ENCODE measurements around the gene ABCG4. TPM values are rescaled to one million over a fixed set of nuclear protein-coding genes. Genes with fewer than 3 reads are reported as not detected.

The ABCG4 gene
- total and polyA plus RNA-seq, 8 donors, result 0.06 to 0.37 (median 0.10) TPM; not detected in 5

DNA sequence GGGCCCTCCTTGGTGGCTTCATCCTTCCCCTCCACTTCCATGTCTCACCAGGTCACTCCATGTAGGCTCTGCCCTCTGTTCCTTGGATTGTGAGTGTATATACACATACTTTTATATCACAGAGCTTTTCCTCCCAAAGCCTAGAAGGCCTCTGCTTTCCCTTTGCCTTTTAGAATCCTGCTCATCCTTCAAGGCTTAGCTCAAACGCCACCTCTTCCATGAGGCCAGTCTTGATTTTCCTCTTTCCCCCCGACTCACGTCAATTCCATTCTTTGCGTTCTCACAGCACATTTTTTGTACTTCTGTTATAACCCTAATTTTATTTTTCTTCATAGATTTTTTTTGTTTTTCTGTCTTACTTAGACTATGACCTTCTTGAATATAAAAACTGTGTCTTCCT is 3.8 kb downstream of the ABCG4 start:
- Histone ChIP-seq H3K9me3 (no peaks in the 10 kb centered on the region), H3K27ac (no peak overlapping the region), H3K27me3 (peaks cover 0 to 41% (median 18%) of the 10 kb centered on the region in 3 donors), H3K4me1 (peaks cover 12 to 23% (median 20%) of the 10 kb centered on the region in 4 donors), H3K4me3 (no peak overlapping the region), H3K36me3 (no peaks in the 10 kb centered on the region)
- no peak for DNase-seq
- intact Hi-C loops (cut with DNase I; ENCODE audit: low total_unique reads), result no loop called here
- TF ChIP-seq POLR2AphosphoS5 (IDR thresholded peaks at IDR 0.05), result no peak
- TF ChIP-seq EP300 (IDR thresholded peaks at IDR 0.05), result no peak
- TF ChIP-seq POLR2A (IDR thresholded peaks at IDR 0.05), result no peak
- TF ChIP-seq, protein P1, sequence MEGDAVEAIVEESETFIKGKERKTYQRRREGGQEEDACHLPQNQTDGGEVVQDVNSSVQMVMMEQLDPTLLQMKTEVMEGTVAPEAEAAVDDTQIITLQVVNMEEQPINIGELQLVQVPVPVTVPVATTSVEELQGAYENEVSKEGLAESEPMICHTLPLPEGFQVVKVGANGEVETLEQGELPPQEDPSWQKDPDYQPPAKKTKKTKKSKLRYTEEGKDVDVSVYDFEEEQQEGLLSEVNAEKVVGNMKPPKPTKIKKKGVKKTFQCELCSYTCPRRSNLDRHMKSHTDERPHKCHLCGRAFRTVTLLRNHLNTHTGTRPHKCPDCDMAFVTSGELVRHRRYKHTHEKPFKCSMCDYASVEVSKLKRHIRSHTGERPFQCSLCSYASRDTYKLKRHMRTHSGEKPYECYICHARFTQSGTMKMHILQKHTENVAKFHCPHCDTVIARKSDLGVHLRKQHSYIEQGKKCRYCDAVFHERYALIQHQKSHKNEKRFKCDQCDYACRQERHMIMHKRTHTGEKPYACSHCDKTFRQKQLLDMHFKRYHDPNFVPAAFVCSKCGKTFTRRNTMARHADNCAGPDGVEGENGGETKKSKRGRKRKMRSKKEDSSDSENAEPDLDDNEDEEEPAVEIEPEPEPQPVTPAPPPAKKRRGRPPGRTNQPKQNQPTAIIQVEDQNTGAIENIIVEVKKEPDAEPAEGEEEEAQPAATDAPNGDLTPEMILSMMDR (IDR thresholded peaks at IDR 0.05), result no peak
- 87 to 92% (median 90%) methylated on average over 4 of the region's 4 CpGs for WGBS, 5 donors

DNA sequence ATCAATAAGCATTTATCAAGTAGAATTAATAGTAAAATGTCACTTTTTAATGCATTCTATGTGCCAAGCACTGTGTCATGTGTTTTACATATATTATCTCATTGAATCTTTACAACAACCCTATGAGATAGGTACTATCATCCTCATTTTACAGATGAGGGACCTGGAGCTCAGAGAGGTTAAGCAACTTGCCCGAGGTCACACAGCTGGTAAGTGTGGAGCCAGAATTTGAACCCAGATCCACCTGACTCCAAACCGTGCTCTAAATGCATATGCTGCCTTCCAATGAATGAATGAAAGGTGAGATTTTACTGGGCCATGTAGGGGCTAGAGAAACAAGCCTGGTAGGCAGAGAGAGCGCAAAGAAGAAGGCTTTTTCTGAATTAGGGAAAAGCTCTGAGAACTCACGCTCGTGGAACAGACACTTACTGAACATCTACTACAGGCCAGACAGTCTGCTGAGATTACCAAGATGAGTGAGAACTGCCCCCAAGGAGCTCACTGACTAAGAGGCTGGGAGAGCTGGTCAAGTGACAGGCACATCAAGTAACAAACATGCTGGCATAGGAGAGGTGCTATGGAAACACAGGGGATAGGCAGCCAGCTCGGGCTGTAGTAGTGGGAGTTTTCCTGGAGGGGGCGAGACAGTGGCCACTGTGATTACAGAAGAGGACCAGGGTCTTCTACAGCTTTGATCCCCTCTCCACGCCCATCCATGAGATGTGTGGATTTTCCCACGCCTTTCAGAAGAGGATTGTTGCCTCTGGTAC is 4.4 kb downstream of the ABCG4 start:
- no peak overlapping the region for H3K27ac ChIP-seq
- WGBS, 5 donors, result 74 to 87% (median 80%) methylated on average over 5 to 9 of the region's 9 CpGs
- peaks cover 0 to 35% (median 18%) of the 10 kb centered on the region in 3 donors for H3K27me3 ChIP-seq
- TF ChIP-seq EP300 (IDR thresholded peaks at IDR 0.05) (no peak), POLR2A (IDR thresholded peaks at IDR 0.05) (no peak), POLR2AphosphoS5 (IDR thresholded peaks at IDR 0.05) (no peak)
- no peaks in the 10 kb centered on the region for H3K9me3 ChIP-seq
- DNase-seq, result no peak
- H3K4me3 ChIP-seq, result no peak overlapping the region
- H3K4me1 ChIP-seq, result peaks cover 12 to 23% (median 20%) of the 10 kb centered on the region in 4 donors
- H3K36me3 ChIP-seq, result no peaks in the 10 kb centered on the region
- intact Hi-C loops (cut with DNase I; ENCODE audit: low total_unique reads), result no loop called here

DNA sequence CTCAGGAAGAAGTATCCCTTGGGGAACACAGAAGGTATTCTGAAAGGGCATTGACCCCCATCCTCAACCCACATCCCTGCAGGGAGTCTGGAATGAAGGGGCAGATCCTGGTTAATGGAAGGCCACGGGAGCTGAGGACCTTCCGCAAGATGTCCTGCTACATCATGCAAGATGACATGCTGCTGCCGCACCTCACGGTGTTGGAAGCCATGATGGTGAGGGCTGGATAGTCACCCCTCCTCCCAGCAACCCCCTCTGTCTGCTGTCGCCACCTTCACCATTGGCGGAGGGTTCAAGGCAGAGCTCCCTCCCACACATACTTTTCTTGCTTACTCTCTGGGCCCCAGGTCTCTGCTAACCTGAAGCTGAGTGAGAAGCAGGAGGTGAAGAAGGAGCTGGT is 5.3 kb downstream of the ABCG4 start:
- Histone ChIP-seq H3K4me3 (no peak overlapping the region), H3K27me3 (peaks cover 0 to 26% (median 9%) of the 10 kb centered on the region in 3 donors), H3K27ac (no peak overlapping the region), H3K9me3 (no peaks in the 10 kb centered on the region), H3K36me3 (no peaks in the 10 kb centered on the region), H3K4me1 (peaks cover 6 to 16% (median 11%) of the 10 kb centered on the region in 4 donors)
- 82 to 92% (median 91%) methylated on average over 4 to 6 of the region's 6 CpGs for WGBS, 5 donors
- no peak for DNase-seq
- TF ChIP-seq POLR2A (IDR thresholded peaks at IDR 0.05) (no peak), POLR2AphosphoS5 (IDR thresholded peaks at IDR 0.05) (no peak), EP300 (IDR thresholded peaks at IDR 0.05) (no peak)
- TF ChIP-seq, protein P1 (IDR thresholded peaks at IDR 0.05), result no peak
- intact Hi-C loops (cut with DNase I; ENCODE audit: low total_unique reads), result no loop called here

DNA sequence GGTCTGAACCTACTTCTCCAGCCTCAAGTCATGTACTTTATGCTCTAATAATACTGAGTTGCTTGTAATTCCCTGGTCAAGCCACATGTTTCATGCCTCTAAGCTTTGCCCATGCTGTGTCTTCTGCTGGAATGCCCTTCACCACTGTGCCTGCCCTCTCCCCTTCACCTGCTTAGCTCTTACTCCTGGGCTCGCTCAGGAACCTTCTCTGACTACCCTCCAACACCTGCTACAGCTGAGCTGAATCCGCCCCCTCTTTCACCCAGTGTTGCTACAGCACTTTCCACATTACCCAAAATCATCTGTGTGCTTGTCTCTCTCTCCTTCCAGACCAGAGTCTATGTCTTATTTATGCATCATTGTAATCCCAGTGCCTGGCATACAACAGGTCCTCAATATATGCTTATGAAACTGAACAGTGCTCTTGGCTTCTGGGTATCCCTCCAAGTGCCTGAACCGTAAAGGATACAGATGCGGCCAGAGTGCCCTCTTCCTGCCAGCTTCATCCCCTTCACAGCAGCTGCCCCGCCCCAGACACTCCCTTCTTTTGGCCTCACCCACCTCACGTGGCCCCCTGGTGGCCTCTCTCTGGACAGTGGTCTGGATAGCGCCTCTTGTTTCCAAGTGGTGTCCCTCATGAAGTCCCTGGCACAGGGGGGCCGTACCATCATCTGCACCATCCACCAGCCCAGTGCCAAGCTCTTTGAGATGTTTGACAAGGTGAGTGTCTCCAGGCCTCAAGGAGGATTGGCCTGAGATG is 7.1 kb downstream of the ABCG4 start:
- WGBS, 5 donors, result 39 to 51% (median 46%) methylated on average over 7 to 8 of the region's 8 CpGs
- peaks cover 0 to 8% (median 0%) of the 10 kb centered on the region in 3 donors for H3K27me3 ChIP-seq
- no peaks in the 10 kb centered on the region for H3K4me1 ChIP-seq
- no peak for DNase-seq
- TF ChIP-seq POLR2A (IDR thresholded peaks at IDR 0.05), result no peak
- no peak for TF ChIP-seq EP300 (IDR thresholded peaks at IDR 0.05)
- TF ChIP-seq POLR2AphosphoS5 (IDR thresholded peaks at IDR 0.05), result no peak
- TF ChIP-seq, protein P1 (IDR thresholded peaks at IDR 0.05), result no peak
- no peak overlapping the region for H3K4me3 ChIP-seq
- intact Hi-C loops (cut with DNase I; ENCODE audit: low total_unique reads), result no loop called here
- no peaks in the 10 kb centered on the region for H3K9me3 ChIP-seq
- no peak overlapping the region for H3K27ac ChIP-seq
- H3K36me3 ChIP-seq, result no peaks in the 10 kb centered on the region
